Ishikawa (cell line): Measurements from ENCODE around the gene CDK1.

Experiments
- CEBPB ChIP-seq: IDR thresholded peaks from 2 replicates; pipeline ENCODE4 v1.6.1; 2012
- CREB1 ChIP-seq: IDR thresholded peaks from 2 replicates; pipeline ENCODE4 v1.6.1; 2012; ENCODE audit warnings: low read depth
- EGR1 ChIP-seq: IDR thresholded peaks from 2 replicates; pipeline ENCODE4 v1.6.1; 2012
- EP300 ChIP-seq: IDR thresholded peaks from 2 replicates; pipeline ENCODE4 v1.6.1; 2012; ENCODE audit warnings: borderline replicate concordance
- FOXM1 ChIP-seq: IDR thresholded peaks from 2 replicates; pipeline ENCODE4 v1.6.1; 2012; ENCODE audit warnings: low read depth, borderline replicate concordance
- MAX ChIP-seq: IDR thresholded peaks from 2 replicates; pipeline ENCODE4 v1.6.1; 2012
- NFIC ChIP-seq: IDR thresholded peaks from 2 replicates; pipeline ENCODE4 v1.6.1; 2012
- RAD21 ChIP-seq: IDR thresholded peaks from 2 replicates; pipeline ENCODE4 v1.6.1; 2012; ENCODE audit warnings: low read depth
- REST ChIP-seq: IDR thresholded peaks from 2 replicates; pipeline ENCODE4 v1.6.1; 2012; ENCODE audit warnings: low read depth, mild to moderate bottlenecking
- TAF1 ChIP-seq: IDR thresholded peaks from 2 replicates; pipeline ENCODE4 v1.6.1; 2012; ENCODE audit warnings: low read depth, mild to moderate bottlenecking
- TCF12 ChIP-seq: IDR thresholded peaks from 2 replicates; pipeline ENCODE4 v1.6.1; 2012; ENCODE audit warnings: low read depth
- TEAD4 ChIP-seq: IDR thresholded peaks from 2 replicates; pipeline ENCODE4 v1.6.1; 2012
- USF1 ChIP-seq: IDR thresholded peaks from 2 replicates; pipeline ENCODE4 v1.6.1; 2012
- YY1 ChIP-seq: IDR thresholded peaks from 2 replicates; pipeline ENCODE4 v1.6.1; 2012; ENCODE audit warnings: low read depth
- ZBTB7A ChIP-seq: IDR thresholded peaks from 2 replicates; pipeline ENCODE4 v1.6.1; 2012; ENCODE audit warnings: low read depth

CDK1 gene

GRCh38 chr10:60818134-60818770 is 40.0 kb downstream of the CDK1 start:
- TF ChIP-seq TEAD4: no peak
- TF ChIP-seq NFIC: no peak
- TF ChIP-seq FOXM1: no peak
- no peak for TF ChIP-seq EP300
- TF ChIP-seq EGR1: no peak
- no peak for TF ChIP-seq ZBTB7A
- TF ChIP-seq CEBPB: no peak
- no peak for TF ChIP-seq USF1
- no peak for TF ChIP-seq MAX

DNA sequence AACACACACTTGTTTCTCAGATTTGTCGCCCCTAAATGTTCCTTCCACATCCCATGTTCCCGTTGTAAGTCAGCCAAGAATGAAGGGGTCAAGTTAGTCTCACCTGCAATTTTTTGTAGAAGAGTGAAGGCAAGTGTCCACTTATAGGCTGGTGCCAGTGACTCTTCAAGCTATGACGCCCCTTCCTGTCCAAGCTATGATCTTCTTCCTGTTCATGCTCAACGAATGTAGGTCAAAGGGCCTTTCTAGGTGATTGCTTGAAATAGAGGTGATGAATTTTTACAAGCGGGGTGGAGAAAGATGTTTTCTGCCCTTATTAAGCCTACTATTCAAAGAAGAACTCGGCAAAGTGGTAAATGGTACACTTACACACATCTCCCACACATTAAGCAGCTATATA is 41.0 kb downstream of the CDK1 start:
- TF ChIP-seq USF1: no peak
- no peak for TF ChIP-seq EP300
- no peak for TF ChIP-seq YY1
- no peak for TF ChIP-seq TAF1
- TF ChIP-seq MAX: no peak
- TF ChIP-seq CEBPB: no peak
- no peak for TF ChIP-seq TEAD4
- TF ChIP-seq ZBTB7A: no peak
- TF ChIP-seq TCF12: no peak
- TF ChIP-seq CREB1: no peak
- TF ChIP-seq FOXM1: no peak
- TF ChIP-seq EGR1: no peak

DNA sequence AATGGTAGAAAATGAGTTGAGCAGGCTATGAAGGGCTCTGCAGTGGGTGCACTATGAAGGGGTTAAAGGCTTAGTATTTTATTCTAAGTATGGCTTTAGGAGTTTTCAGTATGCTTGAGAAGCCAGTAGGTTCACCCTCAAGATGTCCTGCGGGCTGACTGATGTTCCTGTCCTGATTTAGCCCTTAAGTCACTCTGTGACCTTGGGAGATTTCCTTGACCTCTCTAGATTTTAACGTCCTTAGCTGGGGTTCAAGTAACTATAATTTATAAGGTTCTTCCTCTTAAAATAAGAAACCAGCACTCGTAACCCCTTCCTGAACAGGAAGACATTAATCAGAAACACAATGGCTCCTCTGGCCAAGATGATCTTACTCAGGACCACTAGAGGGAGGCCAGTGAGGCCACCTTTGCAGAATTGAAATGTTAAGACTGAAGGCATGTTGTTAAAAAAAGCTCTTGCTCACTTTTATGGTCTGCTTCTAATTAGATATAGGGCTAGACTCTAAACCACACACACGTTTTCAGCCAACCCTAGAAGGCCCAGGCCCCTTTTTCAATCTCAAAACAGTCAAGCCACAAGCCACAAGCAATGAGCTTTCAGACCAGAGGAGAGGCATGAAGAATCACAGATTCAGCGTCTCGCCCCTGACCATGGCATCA is 41.9 kb downstream of the CDK1 start:
- TF ChIP-seq FOXM1 (no peak), EP300 (no peak), EGR1 (no peak), TAF1 (no peak), CREB1 (no peak), RAD21 (peak; percentile 33; the same call in 1 of the 2 replicates), YY1 (no peak)

GRCh38 chr10:60821656-60822055 is 43.4 kb downstream of the CDK1 start:
- TF ChIP-seq YY1 (no peak), CREB1 (no peak), FOXM1 (no peak), MAX (no peak), TAF1 (no peak)

DNA sequence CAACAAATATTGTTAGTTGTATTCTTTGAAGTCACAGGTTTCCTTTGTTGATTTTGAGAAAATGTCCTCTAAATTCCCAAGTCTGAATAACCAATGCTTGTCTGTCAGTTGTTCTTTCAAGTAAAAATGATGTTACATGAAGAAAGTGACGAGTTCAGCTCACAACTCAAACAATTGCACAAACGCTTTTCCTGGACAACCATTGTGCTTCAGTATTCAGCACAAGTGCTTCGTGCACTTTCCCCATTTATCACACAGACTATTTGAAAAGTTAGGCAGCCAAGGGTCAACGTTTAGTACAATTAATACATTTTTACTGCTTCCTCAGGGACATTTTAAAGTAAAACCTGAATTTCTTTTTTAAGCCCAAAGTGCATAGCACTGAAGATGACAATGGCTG is 44.5 kb downstream of the CDK1 start:
- TF ChIP-seq USF1 (no peak), NFIC (no peak), REST (no peak), RAD21 (no peak), TEAD4 (no peak), ZBTB7A (no peak), MAX (no peak), CREB1 (no peak), TCF12 (no peak), YY1 (no peak), TAF1 (no peak), EP300 (no peak), FOXM1 (no peak), EGR1 (no peak), CEBPB (no peak)

- TF ChIP-seq TAF1 (no peak), FOXM1 (no peak), REST (no peak), ZBTB7A (no peak), CREB1 (no peak), RAD21 (no peak), YY1 (no peak), NFIC (no peak), EP300 (no peak), USF1 (no peak), TCF12 (no peak), TEAD4 (no peak), EGR1 (no peak), CEBPB (no peak), MAX (no peak)
These were observed 45.0 kb downstream of the CDK1 start for GRCh38 chr10:60823324-60823723.
